ENCODE measurements around the gene AIF1L. TPM values are rescaled to one million over a fixed set of nuclear protein-coding genes. Genes with fewer than 3 reads are reported as not detected.

AIF1L gene
- total RNA-seq, 1 experiment from 2014 or later, result 103 TPM

DNA sequence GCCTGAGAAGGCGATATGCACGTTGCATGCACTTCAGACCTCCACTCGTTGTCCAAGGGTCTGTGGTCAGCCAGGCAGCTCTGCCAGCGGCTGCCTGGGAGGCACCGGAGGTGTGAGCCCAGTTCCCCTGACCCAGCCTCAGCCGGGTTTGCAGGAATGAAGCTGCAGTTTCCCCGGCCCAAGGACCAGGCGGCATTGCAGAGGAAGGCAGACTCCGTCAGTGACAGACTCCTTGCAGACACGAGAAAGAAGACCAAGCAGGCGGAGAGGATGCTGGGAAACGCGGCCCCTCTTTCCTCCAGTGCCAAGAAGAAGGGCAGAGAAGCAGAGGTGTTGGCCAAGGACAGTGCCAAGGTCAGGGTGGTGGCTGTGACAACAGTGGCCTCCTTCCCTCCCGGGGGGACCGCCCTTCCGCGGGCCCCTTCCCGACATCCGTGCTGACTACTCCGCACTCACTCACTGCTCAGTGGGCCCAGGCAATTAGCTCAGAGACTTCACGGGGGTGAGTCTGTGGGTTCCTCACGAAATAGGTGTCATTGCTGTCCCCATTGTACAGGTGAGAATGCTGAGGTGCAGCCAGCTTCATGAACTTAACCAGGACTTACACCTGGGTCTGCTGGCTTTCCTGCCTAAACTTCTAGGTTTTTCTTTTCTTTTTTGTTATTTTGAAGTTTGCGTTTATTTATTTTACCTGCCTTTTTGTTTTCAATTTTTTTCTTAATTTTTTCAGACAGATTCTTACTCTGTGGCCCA is 10.8 kb upstream of the AIF1L start:
- no peak for DNase-seq (ENCODE audit: low spot score)
- Mint-ChIP-seq H3K27me3 (ENCODE audit: low read depth) (no peaks in the 10 kb centered on the region), H3K4me1 (no peaks in the 10 kb centered on the region), H3K27ac (peak overlapping the region; percentile 57; the same call in 1 of the 2 replicates), H3K36me3 (no peaks in the 10 kb centered on the region; the same call in 1 of the 2 replicates), H3K4me3 (no peak overlapping the region), H3K9me3 (no peaks in the 10 kb centered on the region)
- ChIA-PET CTCF (interaction anchor here (0.6 kb wide), 1 partner anchor 11 kb away, joined by 3 read pairs; the partner anchor contains the start of gene AIF1L), POLR2A (no interaction called here)
- TF ChIP-seq SOX15 (CRISPR knock-in tag; IDR thresholded peaks at IDR 0.05), result no peak
- TF ChIP-seq RORB (CRISPR knock-in tag; IDR thresholded peaks at IDR 0.05), result no peak
- no peak for TF ChIP-seq NFYB (CRISPR knock-in tag; conservative IDR thresholded peaks at IDR 0.05; ENCODE audit: low read depth)
- no peak for TF ChIP-seq ZNF263 (CRISPR knock-in tag; IDR thresholded peaks at IDR 0.05; ENCODE audit: low read depth)
- TF ChIP-seq ELF4 (CRISPR knock-in tag; IDR thresholded peaks at IDR 0.05; ENCODE audit: low read depth), result no peak
- no peak for TF ChIP-seq NR1H2 (CRISPR knock-in tag; IDR thresholded peaks at IDR 0.05)
- TF ChIP-seq TCF7 (CRISPR knock-in tag; IDR thresholded peaks at IDR 0.05; ENCODE audit: low read depth), result no peak
- TF ChIP-seq, protein P1, sequence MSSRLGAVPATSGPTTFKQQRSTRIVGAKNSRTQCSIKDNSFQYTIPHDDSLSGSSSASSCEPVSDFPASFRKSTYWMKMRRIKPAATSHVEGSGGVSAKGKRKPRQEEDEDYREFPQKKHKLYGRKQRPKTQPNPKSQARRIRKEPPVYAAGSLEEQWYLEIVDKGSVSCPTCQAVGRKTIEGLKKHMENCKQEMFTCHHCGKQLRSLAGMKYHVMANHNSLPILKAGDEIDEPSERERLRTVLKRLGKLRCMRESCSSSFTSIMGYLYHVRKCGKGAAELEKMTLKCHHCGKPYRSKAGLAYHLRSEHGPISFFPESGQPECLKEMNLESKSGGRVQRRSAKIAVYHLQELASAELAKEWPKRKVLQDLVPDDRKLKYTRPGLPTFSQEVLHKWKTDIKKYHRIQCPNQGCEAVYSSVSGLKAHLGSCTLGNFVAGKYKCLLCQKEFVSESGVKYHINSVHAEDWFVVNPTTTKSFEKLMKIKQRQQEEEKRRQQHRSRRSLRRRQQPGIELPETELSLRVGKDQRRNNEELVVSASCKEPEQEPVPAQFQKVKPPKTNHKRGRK (CRISPR knock-in tag; IDR thresholded peaks at IDR 0.05; ENCODE audit: borderline replicate concordance), result no peak
- no peak for TF ChIP-seq NFATC4 (CRISPR knock-in tag; IDR thresholded peaks at IDR 0.05)
- TF ChIP-seq, protein P2, sequence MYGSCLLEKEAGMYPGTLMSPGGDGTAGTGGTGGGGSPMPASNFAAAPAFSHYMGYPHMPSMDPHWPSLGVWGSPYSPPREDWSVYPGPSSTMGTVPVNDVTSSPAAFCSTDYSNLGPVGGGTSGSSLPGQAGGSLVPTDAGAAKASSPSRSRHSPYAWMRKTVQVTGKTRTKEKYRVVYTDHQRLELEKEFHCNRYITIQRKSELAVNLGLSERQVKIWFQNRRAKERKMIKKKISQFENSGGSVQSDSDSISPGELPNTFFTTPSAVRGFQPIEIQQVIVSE (CRISPR knock-in tag; IDR thresholded peaks at IDR 0.05; ENCODE audit: borderline replicate concordance), result no peak
- TF ChIP-seq SMAD3 (CRISPR knock-in tag; IDR thresholded peaks at IDR 0.05; ENCODE audit: borderline replicate concordance), result no peak
- no peak for TF ChIP-seq NFE2L1 (CRISPR knock-in tag; IDR thresholded peaks at IDR 0.05)
- TF ChIP-seq, protein P3, sequence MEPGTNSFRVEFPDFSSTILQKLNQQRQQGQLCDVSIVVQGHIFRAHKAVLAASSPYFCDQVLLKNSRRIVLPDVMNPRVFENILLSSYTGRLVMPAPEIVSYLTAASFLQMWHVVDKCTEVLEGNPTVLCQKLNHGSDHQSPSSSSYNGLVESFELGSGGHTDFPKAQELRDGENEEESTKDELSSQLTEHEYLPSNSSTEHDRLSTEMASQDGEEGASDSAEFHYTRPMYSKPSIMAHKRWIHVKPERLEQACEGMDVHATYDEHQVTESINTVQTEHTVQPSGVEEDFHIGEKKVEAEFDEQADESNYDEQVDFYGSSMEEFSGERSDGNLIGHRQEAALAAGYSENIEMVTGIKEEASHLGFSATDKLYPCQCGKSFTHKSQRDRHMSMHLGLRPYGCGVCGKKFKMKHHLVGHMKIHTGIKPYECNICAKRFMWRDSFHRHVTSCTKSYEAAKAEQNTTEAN (CRISPR knock-in tag; IDR thresholded peaks at IDR 0.05), result no peak
- ATAC-seq, result no peak

DNA sequence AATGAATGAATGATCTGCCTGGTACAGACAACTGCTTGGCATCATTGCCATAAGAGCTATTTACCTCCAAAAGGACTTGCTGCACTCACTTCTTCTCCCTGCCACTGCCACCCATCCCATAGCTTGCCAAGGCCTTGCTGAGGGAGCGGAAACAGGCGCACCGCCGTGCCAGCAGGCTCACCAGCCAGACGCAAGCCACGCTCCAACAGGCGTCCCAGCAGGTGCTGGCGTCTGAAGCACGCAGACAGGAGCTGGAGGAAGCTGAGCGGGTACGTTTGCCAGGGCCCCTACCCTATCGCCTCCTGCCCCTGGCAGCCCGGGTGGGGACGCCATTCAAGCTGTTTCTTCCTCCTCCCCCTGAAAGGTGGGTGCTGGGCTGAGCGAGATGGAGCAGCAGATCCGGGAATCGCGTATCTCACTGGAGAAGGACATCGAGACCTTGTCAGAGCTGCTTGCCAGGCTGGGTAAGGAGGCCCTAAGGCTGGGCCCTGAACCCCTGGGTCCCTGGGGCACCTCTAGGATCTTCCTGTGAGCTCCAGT is 8.9 kb upstream of the AIF1L start:
- Mint-ChIP-seq H3K36me3 (no peaks in the 10 kb centered on the region; the same call in 1 of the 2 replicates), H3K9me3 (no peaks in the 10 kb centered on the region), H3K27ac (no peak overlapping the region; the same call in 1 of the 2 replicates), H3K4me3 (no peak overlapping the region), H3K27me3 (ENCODE audit: low read depth) (no peaks in the 10 kb centered on the region), H3K4me1 (no peaks in the 10 kb centered on the region)
- ATAC-seq (no peak), DNase-seq (ENCODE audit: low spot score) (no peak)
- ChIA-PET CTCF (no interaction called here), POLR2A (no interaction called here)
- TF ChIP-seq RELA (CRISPR knock-in tag; IDR thresholded peaks at IDR 0.05; ENCODE audit: borderline replicate concordance), result no peak
- TF ChIP-seq ZBTB21 (CRISPR knock-in tag; IDR thresholded peaks at IDR 0.05; ENCODE audit: borderline replicate concordance), result no peak
- no peak for TF ChIP-seq NFYB (CRISPR knock-in tag; conservative IDR thresholded peaks at IDR 0.05; ENCODE audit: low read depth)
- no peak for TF ChIP-seq HMGA2 (CRISPR knock-in tag; IDR thresholded peaks at IDR 0.05)
- TF ChIP-seq, protein P4, sequence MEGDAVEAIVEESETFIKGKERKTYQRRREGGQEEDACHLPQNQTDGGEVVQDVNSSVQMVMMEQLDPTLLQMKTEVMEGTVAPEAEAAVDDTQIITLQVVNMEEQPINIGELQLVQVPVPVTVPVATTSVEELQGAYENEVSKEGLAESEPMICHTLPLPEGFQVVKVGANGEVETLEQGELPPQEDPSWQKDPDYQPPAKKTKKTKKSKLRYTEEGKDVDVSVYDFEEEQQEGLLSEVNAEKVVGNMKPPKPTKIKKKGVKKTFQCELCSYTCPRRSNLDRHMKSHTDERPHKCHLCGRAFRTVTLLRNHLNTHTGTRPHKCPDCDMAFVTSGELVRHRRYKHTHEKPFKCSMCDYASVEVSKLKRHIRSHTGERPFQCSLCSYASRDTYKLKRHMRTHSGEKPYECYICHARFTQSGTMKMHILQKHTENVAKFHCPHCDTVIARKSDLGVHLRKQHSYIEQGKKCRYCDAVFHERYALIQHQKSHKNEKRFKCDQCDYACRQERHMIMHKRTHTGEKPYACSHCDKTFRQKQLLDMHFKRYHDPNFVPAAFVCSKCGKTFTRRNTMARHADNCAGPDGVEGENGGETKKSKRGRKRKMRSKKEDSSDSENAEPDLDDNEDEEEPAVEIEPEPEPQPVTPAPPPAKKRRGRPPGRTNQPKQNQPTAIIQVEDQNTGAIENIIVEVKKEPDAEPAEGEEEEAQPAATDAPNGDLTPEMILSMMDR (IDR thresholded peaks at IDR 0.05), result no peak
- no peak for TF ChIP-seq FOXJ3 (CRISPR knock-in tag; IDR thresholded peaks at IDR 0.05; ENCODE audit: borderline replicate concordance)
- TF ChIP-seq, protein P5, sequence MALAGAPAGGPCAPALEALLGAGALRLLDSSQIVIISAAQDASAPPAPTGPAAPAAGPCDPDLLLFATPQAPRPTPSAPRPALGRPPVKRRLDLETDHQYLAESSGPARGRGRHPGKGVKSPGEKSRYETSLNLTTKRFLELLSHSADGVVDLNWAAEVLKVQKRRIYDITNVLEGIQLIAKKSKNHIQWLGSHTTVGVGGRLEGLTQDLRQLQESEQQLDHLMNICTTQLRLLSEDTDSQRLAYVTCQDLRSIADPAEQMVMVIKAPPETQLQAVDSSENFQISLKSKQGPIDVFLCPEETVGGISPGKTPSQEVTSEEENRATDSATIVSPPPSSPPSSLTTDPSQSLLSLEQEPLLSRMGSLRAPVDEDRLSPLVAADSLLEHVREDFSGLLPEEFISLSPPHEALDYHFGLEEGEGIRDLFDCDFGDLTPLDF (CRISPR knock-in tag; IDR thresholded peaks at IDR 0.05), result no peak
- TF ChIP-seq, protein P6, sequence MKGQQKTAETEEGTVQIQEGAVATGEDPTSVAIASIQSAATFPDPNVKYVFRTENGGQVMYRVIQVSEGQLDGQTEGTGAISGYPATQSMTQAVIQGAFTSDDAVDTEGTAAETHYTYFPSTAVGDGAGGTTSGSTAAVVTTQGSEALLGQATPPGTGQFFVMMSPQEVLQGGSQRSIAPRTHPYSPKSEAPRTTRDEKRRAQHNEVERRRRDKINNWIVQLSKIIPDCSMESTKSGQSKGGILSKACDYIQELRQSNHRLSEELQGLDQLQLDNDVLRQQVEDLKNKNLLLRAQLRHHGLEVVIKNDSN (CRISPR knock-in tag; IDR thresholded peaks at IDR 0.05), result no peak
- TF ChIP-seq ESRRA (CRISPR knock-in tag; IDR thresholded peaks at IDR 0.05; ENCODE audit: borderline replicate concordance), result no peak
- no peak for TF ChIP-seq SOX15 (CRISPR knock-in tag; IDR thresholded peaks at IDR 0.05)
- no peak for TF ChIP-seq CREB1 (CRISPR knock-in tag; IDR thresholded peaks at IDR 0.05)
- no peak for TF ChIP-seq ATF1 (CRISPR knock-in tag; IDR thresholded peaks at IDR 0.05)
- TF ChIP-seq, protein P7, sequence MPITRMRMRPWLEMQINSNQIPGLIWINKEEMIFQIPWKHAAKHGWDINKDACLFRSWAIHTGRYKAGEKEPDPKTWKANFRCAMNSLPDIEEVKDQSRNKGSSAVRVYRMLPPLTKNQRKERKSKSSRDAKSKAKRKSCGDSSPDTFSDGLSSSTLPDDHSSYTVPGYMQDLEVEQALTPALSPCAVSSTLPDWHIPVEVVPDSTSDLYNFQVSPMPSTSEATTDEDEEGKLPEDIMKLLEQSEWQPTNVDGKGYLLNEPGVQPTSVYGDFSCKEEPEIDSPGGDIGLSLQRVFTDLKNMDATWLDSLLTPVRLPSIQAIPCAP (CRISPR knock-in tag; IDR thresholded peaks at IDR 0.05), result no peak
- TF ChIP-seq, protein P8, sequence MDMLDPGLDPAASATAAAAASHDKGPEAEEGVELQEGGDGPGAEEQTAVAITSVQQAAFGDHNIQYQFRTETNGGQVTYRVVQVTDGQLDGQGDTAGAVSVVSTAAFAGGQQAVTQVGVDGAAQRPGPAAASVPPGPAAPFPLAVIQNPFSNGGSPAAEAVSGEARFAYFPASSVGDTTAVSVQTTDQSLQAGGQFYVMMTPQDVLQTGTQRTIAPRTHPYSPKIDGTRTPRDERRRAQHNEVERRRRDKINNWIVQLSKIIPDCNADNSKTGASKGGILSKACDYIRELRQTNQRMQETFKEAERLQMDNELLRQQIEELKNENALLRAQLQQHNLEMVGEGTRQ (CRISPR knock-in tag; IDR thresholded peaks at IDR 0.05), result no peak
- TF ChIP-seq ZNF416 (CRISPR knock-in tag; IDR thresholded peaks at IDR 0.05), result no peak
